ENCODE data around the gene OR56A5. TPM values are rescaled to one million over a fixed set of nuclear protein-coding genes. Genes with fewer than 3 reads are reported as not detected.
"Not testable (repeated sequence)": the region's sequence is repeated elsewhere in the genome, so short reads cannot be mapped to it uniquely, and the experiment has no call there.

The OR56A5 gene
- polyA plus RNA-seq, 4 donors = not detected

- no peak for FAIRE-seq
- no peaks in the 10 kb centered on the region for H3K36me3 ChIP-seq (ENCODE audit: control insufficient read depth in 3 of 3, insufficient read depth in 2 of 3, low read depth in 1 of 3, low read length in 3 of 3)
- no peak overlapping the region for H3K27ac ChIP-seq (ENCODE audit: low read depth in 1 of 3, low read length in 2 of 3)
- WGBS, 3 donors = 64 to 71% (median 67%) methylated on average over 3 of the region's 3 CpGs
- no peak overlapping the region for H3K4me3 ChIP-seq (ENCODE audit: low read depth in 1 of 3, low read length in 3 of 3)
- no peaks in the 10 kb centered on the region for H3K4me1 ChIP-seq (ENCODE audit: control insufficient read depth in 3 of 3, insufficient read depth in 2 of 3, low read depth in 1 of 3, low read length in 2 of 3)
- H3K9me3 ChIP-seq (ENCODE audit: control insufficient read depth in 2 of 2, insufficient read depth in 1 of 2, low read depth in 1 of 2, low read length in 1 of 2) = no peaks in the 10 kb centered on the region
- no peaks in the 10 kb centered on the region for H3K27me3 ChIP-seq (ENCODE audit: control insufficient read depth in 3 of 3, insufficient read depth in 3 of 3, low read length in 3 of 3)
- DNase-seq = no peak
These were observed 23.9 kb upstream of the OR56A5 start for GRCh38 chr11:5992150-5992549.

GRCh38 chr11:5989203-5989602 lies 20.9 kb upstream of the OR56A5 start:
- no peaks in the 10 kb centered on the region for H3K4me1 ChIP-seq (ENCODE audit: control insufficient read depth in 3 of 3, insufficient read depth in 2 of 3, low read depth in 1 of 3, low read length in 2 of 3)
- no peaks in the 10 kb centered on the region for H3K27me3 ChIP-seq (ENCODE audit: control insufficient read depth in 3 of 3, insufficient read depth in 3 of 3, low read length in 3 of 3)
- FAIRE-seq = no peak
- H3K27ac ChIP-seq (ENCODE audit: low read depth in 1 of 3, low read length in 2 of 3) = no peak overlapping the region
- no peaks in the 10 kb centered on the region for H3K9me3 ChIP-seq (ENCODE audit: control insufficient read depth in 2 of 2, insufficient read depth in 1 of 2, low read depth in 1 of 2, low read length in 1 of 2)
- H3K36me3 ChIP-seq (ENCODE audit: control insufficient read depth in 3 of 3, insufficient read depth in 2 of 3, low read depth in 1 of 3, low read length in 3 of 3) = no peaks in the 10 kb centered on the region
- no peak for DNase-seq
- 38 to 67% (median 53%) methylated on average over 4 of the region's 4 CpGs for WGBS, 3 donors
- no peak overlapping the region for H3K4me3 ChIP-seq (ENCODE audit: low read depth in 1 of 3, low read length in 3 of 3)

- H3K4me3 ChIP-seq (ENCODE audit: low read depth in 1 of 3, low read length in 3 of 3) = no peak within 1 kb of the TSS
- H3K9me3 ChIP-seq (ENCODE audit: control insufficient read depth in 2 of 2, insufficient read depth in 1 of 2, low read depth in 1 of 2, low read length in 1 of 2) = no peaks in the 10 kb centered on the region
- H3K36me3 ChIP-seq (ENCODE audit: control insufficient read depth in 3 of 3, insufficient read depth in 2 of 3, low read depth in 1 of 3, low read length in 3 of 3) = no peaks in the 10 kb centered on the region
- no peak for DNase-seq
- WGBS, 3 donors = 47 to 59% (median 54%) methylated on average over 1 of the region's 1 CpG
- H3K4me1 ChIP-seq (ENCODE audit: control insufficient read depth in 3 of 3, insufficient read depth in 2 of 3, low read depth in 1 of 3, low read length in 2 of 3) = no peaks in the 10 kb centered on the region
- H3K27ac ChIP-seq (ENCODE audit: low read depth in 1 of 3, low read length in 2 of 3) = no peak within 1 kb of the TSS
- H3K27me3 ChIP-seq (ENCODE audit: control insufficient read depth in 3 of 3, insufficient read depth in 3 of 3, low read length in 3 of 3) = no peaks in the 10 kb centered on the region
- FAIRE-seq = no peak
These were observed 18.6 kb upstream of the OR56A5 start, which contains the start of gene OR52L1 for GRCh38 chr11:5986885-5987284. Gene OR52L1, minus strand, starts transcription at chr11:5986985. Its CDS starts 55 bp downstream, at chr11:5986930.

- no peak for FAIRE-seq
These were observed 15.1 kb upstream of the OR56A5 start for GRCh38 chr11:5983443-5983842.

GRCh38 chr11:5973530-5973929 lies 5.2 kb upstream of the OR56A5 start:
- DNase-seq (no peak), FAIRE-seq (no peak)
- H3K36me3 ChIP-seq (ENCODE audit: control insufficient read depth in 3 of 3, insufficient read depth in 2 of 3, low read depth in 1 of 3, low read length in 3 of 3) = no peaks in the 10 kb centered on the region
- H3K27ac ChIP-seq (ENCODE audit: low read depth in 1 of 3, low read length in 2 of 3) = no peak overlapping the region
- 57 to 77% (median 59%) methylated on average over 1 of the region's 1 CpG for WGBS, 3 donors
- no peaks in the 10 kb centered on the region for H3K9me3 ChIP-seq (ENCODE audit: control insufficient read depth in 2 of 2, insufficient read depth in 1 of 2, low read depth in 1 of 2, low read length in 1 of 2)
- no peak overlapping the region for H3K4me3 ChIP-seq (ENCODE audit: low read depth in 1 of 3, low read length in 3 of 3)
- H3K4me1 ChIP-seq (ENCODE audit: control insufficient read depth in 3 of 3, insufficient read depth in 2 of 3, low read depth in 1 of 3, low read length in 2 of 3) = no peaks in the 10 kb centered on the region
- no peaks in the 10 kb centered on the region for H3K27me3 ChIP-seq (ENCODE audit: control insufficient read depth in 3 of 3, insufficient read depth in 3 of 3, low read length in 3 of 3)

More at GRCh38 chr11:5983443-5983842, 15.1 kb upstream of the OR56A5 start:
- Histone ChIP-seq H3K27me3 (ENCODE audit: control insufficient read depth in 3 of 3, insufficient read depth in 3 of 3, low read length in 3 of 3) (no peaks in the 10 kb centered on the region), H3K36me3 (ENCODE audit: control insufficient read depth in 3 of 3, insufficient read depth in 2 of 3, low read depth in 1 of 3, low read length in 3 of 3) (no peaks in the 10 kb centered on the region), H3K9me3 (ENCODE audit: control insufficient read depth in 2 of 2, insufficient read depth in 1 of 2, low read depth in 1 of 2, low read length in 1 of 2) (no peaks in the 10 kb centered on the region), H3K4me3 (ENCODE audit: low read depth in 1 of 3, low read length in 3 of 3) (no peak overlapping the region), H3K4me1 (ENCODE audit: control insufficient read depth in 3 of 3, insufficient read depth in 2 of 3, low read depth in 1 of 3, low read length in 2 of 3) (no peaks in the 10 kb centered on the region), H3K27ac (ENCODE audit: low read depth in 1 of 3, low read length in 2 of 3) (no peak overlapping the region)
- DNase-seq = no peak
- 20 to 69% (median 29%) methylated on average over 1 of the region's 1 CpG for WGBS, 3 donors

GRCh38 chr11:5967708-5968107 lies 586 bp downstream of the OR56A5 start:
- FAIRE-seq (no peak), DNase-seq (no peak)
- WGBS, 3 donors = 51 to 77% (median 70%) methylated on average over 3 of the region's 3 CpGs
- Histone ChIP-seq H3K9me3 (ENCODE audit: control insufficient read depth in 2 of 2, insufficient read depth in 1 of 2, low read depth in 1 of 2, low read length in 1 of 2) (peaks cover 0 to 6% of the 10 kb centered on the region in 2 donors), H3K4me3 (ENCODE audit: low read depth in 1 of 3, low read length in 3 of 3) (no peak overlapping the region), H3K27me3 (ENCODE audit: control insufficient read depth in 3 of 3, insufficient read depth in 3 of 3, low read length in 3 of 3) (no peaks in the 10 kb centered on the region), H3K27ac (ENCODE audit: low read depth in 1 of 3, low read length in 2 of 3) (no peak overlapping the region), H3K4me1 (ENCODE audit: control insufficient read depth in 3 of 3, insufficient read depth in 2 of 3, low read depth in 1 of 3, low read length in 2 of 3) (no peaks in the 10 kb centered on the region), H3K36me3 (ENCODE audit: control insufficient read depth in 3 of 3, insufficient read depth in 2 of 3, low read depth in 1 of 3, low read length in 3 of 3) (no peaks in the 10 kb centered on the region)

GRCh38 chr11:5966958-5967357 lies 1.3 kb downstream of the OR56A5 start:
- H3K4me1 ChIP-seq (ENCODE audit: control insufficient read depth in 3 of 3, insufficient read depth in 2 of 3, low read depth in 1 of 3, low read length in 2 of 3) = no peaks in the 10 kb centered on the region
- WGBS, 3 donors = 62 to 71% (median 70%) methylated on average over 2 of the region's 2 CpGs

GRCh38 chr11:5960704-5961320 lies 7.5 kb downstream of the OR56A5 start:
- H3K4me3 ChIP-seq (ENCODE audit: low read depth in 1 of 3, low read length in 3 of 3); FAIRE-seq; DNase-seq; H3K4me1 ChIP-seq (ENCODE audit: control insufficient read depth in 3 of 3, insufficient read depth in 2 of 3, low read depth in 1 of 3, low read length in 2 of 3); H3K36me3 ChIP-seq (ENCODE audit: control insufficient read depth in 3 of 3, insufficient read depth in 2 of 3, low read depth in 1 of 3, low read length in 3 of 3); H3K27ac ChIP-seq (ENCODE audit: low read depth in 1 of 3, low read length in 2 of 3); H3K9me3 ChIP-seq (ENCODE audit: control insufficient read depth in 2 of 2, insufficient read depth in 1 of 2, low read depth in 1 of 2, low read length in 1 of 2); H3K27me3 ChIP-seq (ENCODE audit: control insufficient read depth in 3 of 3, insufficient read depth in 3 of 3, low read length in 3 of 3): not testable (repeated sequence)
- 93 to 95% (median 93%) methylated on average over 35 to 40 of the region's 40 CpGs for WGBS, 3 donors

More at GRCh38 chr11:5966958-5967357, 1.3 kb downstream of the OR56A5 start:
- DNase-seq (no peak), FAIRE-seq (no peak)
- Histone ChIP-seq H3K9me3 (ENCODE audit: control insufficient read depth in 2 of 2, insufficient read depth in 1 of 2, low read depth in 1 of 2, low read length in 1 of 2) (peaks cover 0 to 6% of the 10 kb centered on the region in 2 donors), H3K27ac (ENCODE audit: low read depth in 1 of 3, low read length in 2 of 3) (no peak overlapping the region), H3K27me3 (ENCODE audit: control insufficient read depth in 3 of 3, insufficient read depth in 3 of 3, low read length in 3 of 3) (no peaks in the 10 kb centered on the region), H3K36me3 (ENCODE audit: control insufficient read depth in 3 of 3, insufficient read depth in 2 of 3, low read depth in 1 of 3, low read length in 3 of 3) (no peaks in the 10 kb centered on the region), H3K4me3 (ENCODE audit: low read depth in 1 of 3, low read length in 3 of 3) (no peak overlapping the region)

GRCh38 chr11:5955586-5955985 lies 12.7 kb downstream of the OR56A5 start:
- WGBS, 3 donors = 83 to 89% (median 88%) methylated on average over 3 of the region's 3 CpGs
- H3K4me3 ChIP-seq (ENCODE audit: low read depth in 1 of 3, low read length in 3 of 3) = no peak overlapping the region
- no peaks in the 10 kb centered on the region for H3K4me1 ChIP-seq (ENCODE audit: control insufficient read depth in 3 of 3, insufficient read depth in 2 of 3, low read depth in 1 of 3, low read length in 2 of 3)
- H3K27me3 ChIP-seq (ENCODE audit: control insufficient read depth in 3 of 3, insufficient read depth in 3 of 3, low read length in 3 of 3) = no peaks in the 10 kb centered on the region
- H3K27ac ChIP-seq (ENCODE audit: low read depth in 1 of 3, low read length in 2 of 3) = no peak overlapping the region
- FAIRE-seq (no peak), DNase-seq (no peak)
- no peaks in the 10 kb centered on the region for H3K36me3 ChIP-seq (ENCODE audit: control insufficient read depth in 3 of 3, insufficient read depth in 2 of 3, low read depth in 1 of 3, low read length in 3 of 3)
- peaks cover 0 to 3% of the 10 kb centered on the region in 2 donors for H3K9me3 ChIP-seq (ENCODE audit: control insufficient read depth in 2 of 2, insufficient read depth in 1 of 2, low read depth in 1 of 2, low read length in 1 of 2)

Measured in small intestine (tissue), 7 donors.